Measurements from ENCODE around the gene EML6.

Gene EML6

DNA sequence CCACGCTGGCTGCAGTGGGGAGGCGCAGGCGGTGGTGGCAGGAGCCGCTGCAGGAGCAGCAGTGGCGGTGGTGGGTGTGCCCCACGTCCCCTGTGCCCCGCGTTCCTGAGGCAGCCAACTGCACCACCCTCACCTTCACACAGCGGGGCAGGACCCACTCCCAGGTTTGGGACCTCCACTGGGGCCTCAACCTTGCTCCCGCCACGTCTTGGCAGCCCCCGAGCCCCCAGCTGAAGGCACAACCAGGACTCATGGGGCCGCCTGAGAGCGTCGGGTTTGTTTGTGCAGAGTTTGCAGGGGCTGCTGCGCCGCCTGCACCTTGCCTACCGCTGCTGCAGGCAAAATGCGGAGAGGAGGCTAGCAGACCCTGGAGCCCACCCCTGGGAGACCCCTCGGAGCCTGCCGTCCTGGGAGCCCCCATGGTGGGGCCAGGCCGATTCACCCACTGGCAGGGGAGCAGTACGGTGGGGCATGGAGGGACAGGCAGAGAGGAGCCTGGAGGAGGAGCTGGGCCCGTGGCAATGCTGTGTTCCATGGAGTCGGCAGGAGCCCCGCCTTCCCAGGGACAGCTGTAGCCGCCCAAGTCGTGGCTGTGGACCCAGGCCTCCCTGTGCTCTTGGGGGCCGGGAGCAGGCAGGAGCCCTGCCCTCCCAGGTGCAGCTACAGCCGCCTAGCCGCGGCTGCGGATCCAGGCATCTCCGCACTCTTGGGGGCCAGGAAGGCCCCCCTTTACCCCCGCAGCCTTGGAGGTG, 14.7 kb upstream of the EML6 start:
- H3K27ac ChIP-seq (ENCODE audit: low read length): no peak overlapping the region
- H2AFZ ChIP-seq (ENCODE audit: low read depth, low read length): peak overlapping the region; percentile 69
- no peaks in the 10 kb centered on the region for H3K4me1 ChIP-seq (ENCODE audit: low read length)
- H3K36me3 ChIP-seq (replicated peaks; ENCODE audit: low read depth, low read length): no peaks in the 10 kb centered on the region
- peak overlapping the region; percentile 31; the same call in 1 of the 2 replicates for H3K9ac ChIP-seq (ENCODE audit: low read length)
- no peaks in the 10 kb centered on the region for H4K20me1 ChIP-seq (ENCODE audit: insufficient read depth, low read length)
- H3K79me2 ChIP-seq (ENCODE audit: low read length): no peaks in the 10 kb centered on the region
- TF ChIP-seq, protein P1, sequence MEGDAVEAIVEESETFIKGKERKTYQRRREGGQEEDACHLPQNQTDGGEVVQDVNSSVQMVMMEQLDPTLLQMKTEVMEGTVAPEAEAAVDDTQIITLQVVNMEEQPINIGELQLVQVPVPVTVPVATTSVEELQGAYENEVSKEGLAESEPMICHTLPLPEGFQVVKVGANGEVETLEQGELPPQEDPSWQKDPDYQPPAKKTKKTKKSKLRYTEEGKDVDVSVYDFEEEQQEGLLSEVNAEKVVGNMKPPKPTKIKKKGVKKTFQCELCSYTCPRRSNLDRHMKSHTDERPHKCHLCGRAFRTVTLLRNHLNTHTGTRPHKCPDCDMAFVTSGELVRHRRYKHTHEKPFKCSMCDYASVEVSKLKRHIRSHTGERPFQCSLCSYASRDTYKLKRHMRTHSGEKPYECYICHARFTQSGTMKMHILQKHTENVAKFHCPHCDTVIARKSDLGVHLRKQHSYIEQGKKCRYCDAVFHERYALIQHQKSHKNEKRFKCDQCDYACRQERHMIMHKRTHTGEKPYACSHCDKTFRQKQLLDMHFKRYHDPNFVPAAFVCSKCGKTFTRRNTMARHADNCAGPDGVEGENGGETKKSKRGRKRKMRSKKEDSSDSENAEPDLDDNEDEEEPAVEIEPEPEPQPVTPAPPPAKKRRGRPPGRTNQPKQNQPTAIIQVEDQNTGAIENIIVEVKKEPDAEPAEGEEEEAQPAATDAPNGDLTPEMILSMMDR (IDR thresholded peaks at IDR 0.05; ENCODE audit: low read depth, low read length): peak; percentile 8; the same call in 1 of the 2 replicates
- no peak for TF ChIP-seq EZH2phosphoT487 (IDR thresholded peaks at IDR 0.05; ENCODE audit: low read depth)
- no peaks in the 10 kb centered on the region for H3K27me3 ChIP-seq (ENCODE audit: low read depth, low read length)
- H3K9me3 ChIP-seq (ENCODE audit: insufficient read depth, low read length): no peaks in the 10 kb centered on the region
- H3K4me2 ChIP-seq (ENCODE audit: low read length): peak overlapping the region; percentile 97
- peak overlapping the region; percentile 88 for H3K4me3 ChIP-seq (ENCODE audit: low read length)

DNA sequence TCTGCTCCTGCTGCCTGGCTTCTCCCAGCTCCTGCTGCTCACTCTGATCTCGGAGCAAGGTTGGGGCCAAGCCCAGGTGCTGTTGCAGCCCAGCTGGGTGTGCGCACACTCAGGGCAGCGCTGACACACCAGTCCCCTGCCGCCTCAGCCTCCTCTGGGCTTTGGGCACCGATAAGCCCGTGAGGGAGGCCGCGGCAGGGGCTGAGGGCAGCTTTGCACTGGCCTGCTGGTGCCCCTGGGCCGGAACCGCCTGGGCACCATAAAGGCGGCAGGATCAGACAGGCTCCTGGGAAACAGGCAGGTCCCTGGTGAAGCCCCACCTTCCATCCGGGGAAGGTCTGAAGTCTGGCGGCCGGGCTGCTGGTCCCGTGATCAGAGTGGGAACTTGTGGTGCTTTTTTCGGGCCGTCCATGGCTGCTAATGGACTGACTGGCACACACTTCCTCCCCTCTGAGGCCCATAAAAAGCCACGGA, 14.1 kb upstream of the EML6 start:
- Histone ChIP-seq H3K27me3 (ENCODE audit: low read depth, low read length) (no peaks in the 10 kb centered on the region), H3K27ac (ENCODE audit: low read length) (no peak overlapping the region), H3K9ac (ENCODE audit: low read length) (peak overlapping the region; percentile 31; the same call in 1 of the 2 replicates), H3K9me3 (ENCODE audit: insufficient read depth, low read length) (no peaks in the 10 kb centered on the region), H3K79me2 (ENCODE audit: low read length) (no peaks in the 10 kb centered on the region), H3K4me3 (ENCODE audit: low read length) (peak overlapping the region; percentile 88), H3K4me1 (ENCODE audit: low read length) (no peaks in the 10 kb centered on the region), H4K20me1 (ENCODE audit: insufficient read depth, low read length) (no peaks in the 10 kb centered on the region), H3K36me3 (replicated peaks; ENCODE audit: low read depth, low read length) (no peaks in the 10 kb centered on the region), H3K4me2 (ENCODE audit: low read length) (peak overlapping the region; percentile 97), H2AFZ (ENCODE audit: low read depth, low read length) (peak overlapping the region; percentile 69)
- TF ChIP-seq, protein P1 (IDR thresholded peaks at IDR 0.05; ENCODE audit: low read depth, low read length): no peak
- no peak for TF ChIP-seq EZH2phosphoT487 (IDR thresholded peaks at IDR 0.05; ENCODE audit: low read depth)

DNA sequence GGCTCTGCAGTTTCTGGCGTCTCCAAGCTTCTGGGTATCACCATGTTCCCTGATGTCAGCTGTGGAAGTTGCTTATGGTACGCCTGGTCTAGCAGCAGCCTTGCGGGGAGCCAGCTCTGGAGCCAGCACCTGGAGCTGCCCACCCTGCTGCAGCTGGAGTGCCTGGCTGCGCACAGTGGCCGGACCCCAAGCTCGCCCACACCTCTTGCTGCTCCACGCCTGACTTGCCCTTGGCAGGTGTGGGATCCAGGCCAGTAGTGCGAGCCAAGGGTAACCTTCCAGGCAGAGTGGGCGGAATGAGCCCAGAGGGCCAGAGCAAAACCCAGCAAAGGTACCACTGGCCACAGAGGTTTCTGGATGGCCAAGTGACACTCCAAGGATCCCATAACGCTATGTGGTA, 13.2 kb upstream of the EML6 start:
- no peaks in the 10 kb centered on the region for H4K20me1 ChIP-seq (ENCODE audit: insufficient read depth, low read length)
- no peaks in the 10 kb centered on the region for H3K79me2 ChIP-seq (ENCODE audit: low read length)
- TF ChIP-seq, protein P1 (IDR thresholded peaks at IDR 0.05; ENCODE audit: low read depth, low read length): no peak
- no peak for TF ChIP-seq EZH2phosphoT487 (IDR thresholded peaks at IDR 0.05; ENCODE audit: low read depth)
- H3K9me3 ChIP-seq (ENCODE audit: insufficient read depth, low read length): no peaks in the 10 kb centered on the region
- H3K27me3 ChIP-seq (ENCODE audit: low read depth, low read length): no peaks in the 10 kb centered on the region
- no peak overlapping the region for H3K4me2 ChIP-seq (ENCODE audit: low read length)
- H3K4me1 ChIP-seq (ENCODE audit: low read length): no peaks in the 10 kb centered on the region
- H3K36me3 ChIP-seq (replicated peaks; ENCODE audit: low read depth, low read length): no peaks in the 10 kb centered on the region
- no peak overlapping the region for H3K27ac ChIP-seq (ENCODE audit: low read length)
- no peak overlapping the region for H3K4me3 ChIP-seq (ENCODE audit: low read length)
- no peak overlapping the region for H2AFZ ChIP-seq (ENCODE audit: low read depth, low read length)
- no peak overlapping the region for H3K9ac ChIP-seq (ENCODE audit: low read length)

DNA sequence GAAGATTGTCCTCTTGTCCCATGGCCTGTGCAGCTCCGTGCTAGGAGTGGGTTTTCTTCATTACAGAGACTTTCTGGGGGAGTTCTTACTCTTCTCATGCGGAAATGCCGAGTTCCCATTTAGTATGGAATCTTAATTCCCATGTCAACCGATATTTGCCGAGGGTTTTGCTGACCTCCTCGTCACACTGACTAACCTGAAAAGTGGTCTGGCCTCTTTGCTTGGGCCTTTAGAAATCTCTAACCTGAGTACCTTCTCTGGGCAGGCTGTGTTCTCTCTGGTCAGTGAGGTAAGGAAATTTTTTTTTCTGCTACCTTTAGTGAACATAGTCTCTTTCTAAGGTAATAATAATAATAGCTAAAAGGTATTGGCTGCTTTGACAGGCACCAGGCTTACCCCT, 10.9 kb upstream of the EML6 start:
- no peak overlapping the region for H2AFZ ChIP-seq (ENCODE audit: low read depth, low read length)
- peaks cover 5% of the 10 kb centered on the region for H3K4me1 ChIP-seq (ENCODE audit: low read length)
- no peaks in the 10 kb centered on the region for H3K36me3 ChIP-seq (replicated peaks; ENCODE audit: low read depth, low read length)
- no peak overlapping the region for H3K27ac ChIP-seq (ENCODE audit: low read length)
- H4K20me1 ChIP-seq (ENCODE audit: insufficient read depth, low read length): no peaks in the 10 kb centered on the region
- H3K27me3 ChIP-seq (ENCODE audit: low read depth, low read length): 0 out of 2 replicates have a peak, but pooled peaks cover 5% of the 10 kb centered on the region
- no peak overlapping the region for H3K4me3 ChIP-seq (ENCODE audit: low read length)
- H3K79me2 ChIP-seq (ENCODE audit: low read length): no peaks in the 10 kb centered on the region
- H3K4me2 ChIP-seq (ENCODE audit: low read length): no peak overlapping the region
- no peaks in the 10 kb centered on the region for H3K9me3 ChIP-seq (ENCODE audit: insufficient read depth, low read length)
- H3K9ac ChIP-seq (ENCODE audit: low read length): no peak overlapping the region
- TF ChIP-seq, protein P1 (IDR thresholded peaks at IDR 0.05; ENCODE audit: low read depth, low read length): no peak
